HG02798 (cell line): ENCODE data around the gene TNFRSF4.

Source experiments
- ATAC-seq: cut with Tn5 transposase; IDR thresholded peaks from one replicate; pipeline ENCODE4 v1.9.1; 2021; ENCODE audit warnings: mild to moderate bottlenecking; ENCODE audit not compliant: unreplicated experiment, poor library complexity

TNFRSF4 gene

DNA sequence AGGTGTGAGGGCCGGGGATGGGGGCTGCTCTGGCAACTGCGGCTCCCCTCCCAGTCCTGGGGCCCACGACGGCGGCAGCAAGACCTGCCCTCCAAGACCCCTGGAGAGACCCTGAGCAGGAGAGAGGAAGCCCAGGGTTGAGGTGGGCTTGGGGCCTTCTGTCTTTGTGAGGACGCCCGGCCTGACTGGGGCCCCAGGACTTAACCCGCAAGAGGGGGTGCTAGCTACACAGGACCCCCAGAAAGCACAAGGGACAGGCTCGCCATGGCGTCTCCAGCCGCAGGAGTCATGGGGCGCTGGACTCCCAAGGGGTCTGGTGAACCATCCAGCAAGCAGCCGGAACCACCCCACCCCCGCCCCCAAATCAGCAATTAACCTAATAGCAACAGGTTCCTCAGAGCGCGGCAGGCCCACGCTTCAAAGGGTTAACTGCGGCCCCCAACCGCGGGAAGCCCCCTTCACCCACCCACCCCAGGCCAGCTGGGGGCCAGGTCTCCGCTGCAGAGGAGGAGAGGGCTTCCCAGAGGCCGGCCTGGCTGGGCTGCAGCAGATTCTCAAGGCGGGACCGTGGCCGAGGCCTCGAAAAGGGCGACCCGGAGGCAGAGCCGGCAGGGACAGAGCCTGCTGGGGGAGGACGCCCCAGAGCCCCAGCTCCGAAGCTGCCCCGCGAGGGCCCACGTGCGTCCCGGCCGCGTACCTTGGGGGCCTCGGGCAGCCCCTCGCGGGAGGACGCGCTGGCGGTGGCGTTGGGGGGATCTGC is 32.0 kb upstream of the TNFRSF4 start:
- no peak for ATAC-seq

DNA sequence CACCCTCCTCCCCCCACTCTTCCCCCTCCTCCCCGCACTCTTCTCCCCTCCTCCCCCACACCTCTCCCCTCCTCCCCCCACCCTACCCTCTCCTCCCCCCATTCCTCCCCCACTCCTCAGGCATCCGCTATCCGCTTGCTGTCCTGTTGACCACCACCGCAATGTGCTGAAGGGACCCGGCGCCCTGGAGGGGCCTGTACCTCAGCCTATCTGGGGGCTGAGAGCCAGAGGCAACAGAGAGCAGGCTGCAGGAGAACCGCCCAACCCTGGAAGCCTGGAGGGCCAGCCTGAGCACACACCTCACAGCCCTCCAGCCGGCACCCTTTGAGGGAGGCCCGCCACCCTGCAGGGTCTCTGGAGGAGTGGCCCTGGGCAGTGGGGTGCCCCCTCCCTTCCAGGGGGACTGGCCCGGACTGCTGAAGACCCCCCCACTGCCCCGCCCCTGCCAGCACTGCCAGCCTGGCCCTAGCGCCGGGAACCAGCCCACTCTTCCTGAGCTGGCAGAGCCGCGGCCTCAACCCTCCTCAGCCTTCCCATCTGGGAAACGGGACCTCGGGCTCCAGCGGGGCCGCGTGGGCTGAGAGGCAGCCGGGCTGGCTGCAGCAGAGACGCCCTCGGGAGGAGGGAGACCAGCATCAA is 31.3 kb upstream of the TNFRSF4 start:
- no peak for ATAC-seq

DNA sequence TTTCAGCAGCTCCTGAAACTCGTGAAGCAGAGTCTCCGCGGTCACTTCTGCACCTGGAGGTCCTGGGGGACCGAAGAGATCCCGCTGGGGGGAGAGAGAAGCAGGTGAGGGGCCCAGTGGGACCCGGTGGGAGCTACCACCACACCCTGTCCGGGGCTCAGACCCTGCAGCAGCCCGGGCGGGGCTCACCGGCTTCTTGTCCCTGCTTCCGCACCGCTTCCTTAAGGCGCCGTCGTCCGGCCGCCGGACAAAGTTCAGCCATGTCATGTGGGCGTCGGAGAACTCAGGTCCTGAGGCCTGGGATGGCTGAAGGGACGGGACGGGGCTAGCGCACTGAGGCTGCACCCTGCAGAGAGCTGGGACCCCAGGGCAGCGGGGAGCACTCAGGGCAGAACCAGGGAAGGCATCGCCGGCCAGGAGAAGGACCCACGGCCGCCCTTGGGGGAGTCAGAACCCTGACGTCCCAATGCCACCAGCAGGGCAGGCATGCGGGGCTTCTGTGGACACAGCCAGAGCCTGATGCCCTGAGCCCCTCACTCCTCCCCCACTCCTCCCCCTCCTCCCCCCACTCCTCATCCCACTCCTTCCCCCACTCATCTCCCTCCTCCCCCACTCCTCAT is 30.3 kb upstream of the TNFRSF4 start:
- ATAC-seq, result no peak

DNA sequence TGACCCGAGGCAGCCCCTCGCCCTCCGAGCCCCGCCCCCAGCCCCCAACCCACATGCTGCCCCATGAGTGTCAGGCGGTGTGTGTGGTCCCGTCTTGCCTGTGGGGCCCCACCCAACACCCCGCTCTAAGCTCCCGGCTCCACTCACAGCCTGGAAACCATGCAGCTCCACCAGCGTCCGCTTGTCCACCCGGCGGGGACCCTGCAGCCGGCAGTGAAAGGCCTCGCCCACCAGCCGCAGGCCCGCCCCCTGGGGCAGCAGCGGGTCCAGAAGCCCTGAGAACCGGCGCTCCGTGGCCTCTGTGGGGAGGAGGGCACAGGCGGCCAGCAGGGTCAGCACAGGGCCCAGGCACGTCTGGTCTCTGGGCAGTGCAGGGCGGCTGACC is 29.8 kb upstream of the TNFRSF4 start:
- ATAC-seq, result no peak

DNA sequence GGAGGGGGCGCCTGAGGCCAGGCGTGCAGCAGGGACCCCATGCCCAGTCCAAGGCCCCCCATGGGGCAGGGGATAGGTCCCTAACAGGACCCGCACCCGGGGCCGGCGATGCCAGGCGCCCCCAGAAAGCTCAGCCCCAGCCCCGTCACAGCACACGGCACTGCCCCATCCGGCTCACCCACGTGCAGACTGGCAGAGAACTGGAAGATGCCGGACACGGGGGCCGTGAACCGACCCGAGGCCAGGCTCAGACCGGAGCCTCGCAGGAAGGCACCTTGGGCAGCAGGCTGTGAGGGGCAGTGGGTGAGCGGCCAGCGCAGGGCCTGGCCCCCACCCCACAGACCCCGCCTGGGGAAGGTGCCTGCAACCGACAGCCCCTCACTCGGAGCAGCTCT is 29.3 kb upstream of the TNFRSF4 start:
- no peak for ATAC-seq

DNA sequence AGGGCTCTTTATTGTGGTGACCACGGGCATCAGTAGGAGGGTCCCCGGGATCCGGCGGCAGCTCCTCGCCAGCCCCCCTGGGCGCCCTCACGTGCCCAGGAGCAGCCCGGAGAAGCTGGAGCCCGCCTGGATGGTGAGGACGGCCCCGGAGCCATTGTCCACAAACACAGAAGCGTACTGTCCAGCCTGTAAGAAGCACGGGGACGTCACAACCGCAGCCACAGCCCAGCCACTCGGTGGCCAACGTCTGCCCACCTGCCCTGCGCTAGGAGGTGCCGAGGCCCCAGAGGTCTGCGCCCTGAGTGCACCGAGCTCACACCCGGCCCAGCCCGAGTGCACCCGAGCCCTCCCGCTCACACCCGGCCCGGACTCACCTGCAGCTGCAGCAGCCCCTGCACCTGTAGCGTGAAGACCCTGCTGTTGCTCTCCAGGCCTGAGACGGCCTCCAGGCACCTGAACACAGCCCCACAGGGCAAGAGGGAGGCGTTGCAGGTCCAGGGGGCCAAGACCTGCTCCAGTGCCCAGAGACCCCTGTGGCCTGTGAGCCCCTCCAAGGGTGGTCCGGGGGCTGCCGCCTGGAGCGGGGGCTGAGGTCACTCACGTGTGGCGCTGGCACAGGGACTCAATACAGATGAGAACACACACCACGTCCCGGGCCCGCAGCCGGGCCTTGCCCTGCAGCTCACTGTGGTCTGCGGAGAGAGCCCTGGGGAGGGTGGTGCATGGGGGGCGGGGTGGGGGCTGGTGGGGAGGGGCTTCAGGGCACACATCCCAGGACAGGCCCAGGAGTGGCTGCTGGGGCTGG is 28.7 kb upstream of the TNFRSF4 start:
- ATAC-seq, result no peak

DNA sequence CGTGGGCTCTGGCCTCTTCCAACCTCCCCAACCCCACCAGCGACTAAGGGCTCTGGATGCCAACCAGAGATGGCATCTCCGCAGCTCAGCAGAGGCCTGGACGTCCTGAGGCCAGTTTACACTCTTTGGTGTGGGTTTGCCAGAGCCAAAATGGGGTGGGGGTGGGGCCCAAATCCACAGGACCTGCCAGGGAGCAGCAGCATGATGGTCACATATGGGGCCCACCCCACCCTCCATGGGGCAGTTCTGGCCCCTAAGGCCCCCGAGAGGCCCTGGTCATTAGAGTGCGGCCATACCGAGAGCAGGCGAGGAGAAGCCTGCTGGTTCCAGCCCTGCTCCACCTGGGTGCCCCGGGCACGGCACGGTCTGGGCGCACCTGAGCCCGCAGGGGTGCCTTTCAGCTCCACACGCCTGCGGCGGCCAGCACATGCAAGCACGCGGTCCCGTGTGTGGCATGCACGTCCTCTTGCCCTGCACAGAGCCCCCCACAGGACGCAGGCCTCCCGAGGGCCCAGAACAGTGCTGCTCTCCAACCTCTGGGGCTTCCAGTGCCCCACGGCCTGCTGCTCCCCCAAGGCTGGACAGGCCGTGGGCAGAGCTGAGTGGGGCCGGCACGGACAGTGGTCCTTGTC is 27.8 kb upstream of the TNFRSF4 start:
- ATAC-seq, result no peak

DNA sequence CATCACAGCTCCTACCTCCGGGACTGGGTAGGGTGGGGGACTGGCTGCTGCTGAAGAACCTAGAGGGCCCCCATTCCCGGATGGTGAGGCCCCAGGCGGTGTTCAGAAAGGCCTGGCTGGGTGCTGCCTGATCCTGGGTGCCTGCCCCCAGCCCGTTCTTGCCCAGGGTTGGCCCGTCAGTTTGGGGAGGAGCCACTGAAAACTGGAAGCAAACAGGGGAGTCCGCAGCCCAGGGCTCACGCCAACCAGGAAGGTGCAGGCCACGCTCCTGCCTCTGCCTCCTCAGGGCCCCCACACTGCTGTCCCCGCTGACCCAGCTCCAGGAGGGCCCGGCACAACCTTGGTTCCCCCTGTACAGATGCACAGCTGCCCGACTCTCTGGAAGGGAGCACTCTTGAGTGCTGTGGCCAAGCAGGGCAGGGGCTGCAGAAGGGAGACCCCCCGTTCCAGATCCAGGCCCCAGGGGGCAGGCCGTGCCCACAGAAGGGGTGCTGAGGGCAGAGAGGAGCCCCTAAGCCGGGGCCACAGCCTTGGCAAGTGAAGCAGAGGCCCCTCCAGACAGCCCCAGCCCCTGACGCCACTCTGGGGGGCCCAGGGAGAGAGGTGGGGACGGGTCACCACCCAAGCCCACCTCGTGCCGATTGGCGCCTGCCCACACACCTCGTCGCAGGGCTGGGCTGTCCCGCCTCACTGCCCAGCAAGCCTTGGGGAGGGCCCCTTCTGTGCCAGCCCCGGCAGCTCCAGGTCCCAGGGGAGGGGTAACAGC is 27.1 kb upstream of the TNFRSF4 start:
- ATAC-seq, result no peak

DNA sequence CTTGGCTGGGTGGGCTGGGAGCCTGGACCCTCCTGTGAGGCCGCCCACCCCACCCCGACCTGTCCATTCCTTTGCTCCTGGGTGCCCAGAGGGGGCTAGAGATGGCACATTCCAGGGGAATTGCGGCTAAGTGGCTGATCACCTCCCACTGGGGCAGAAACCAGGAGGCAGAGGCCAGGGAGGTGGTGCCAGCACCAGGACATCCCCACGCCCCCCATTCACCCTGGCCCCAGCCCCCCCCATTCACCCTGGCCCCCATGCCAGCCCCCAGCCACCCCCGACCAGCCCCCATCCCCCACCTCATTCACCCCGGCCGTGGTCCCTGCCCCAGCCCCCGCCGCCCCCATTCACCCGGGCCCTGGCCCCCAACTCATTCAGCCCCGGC is 26.4 kb upstream of the TNFRSF4 start:
- no peak for ATAC-seq

DNA sequence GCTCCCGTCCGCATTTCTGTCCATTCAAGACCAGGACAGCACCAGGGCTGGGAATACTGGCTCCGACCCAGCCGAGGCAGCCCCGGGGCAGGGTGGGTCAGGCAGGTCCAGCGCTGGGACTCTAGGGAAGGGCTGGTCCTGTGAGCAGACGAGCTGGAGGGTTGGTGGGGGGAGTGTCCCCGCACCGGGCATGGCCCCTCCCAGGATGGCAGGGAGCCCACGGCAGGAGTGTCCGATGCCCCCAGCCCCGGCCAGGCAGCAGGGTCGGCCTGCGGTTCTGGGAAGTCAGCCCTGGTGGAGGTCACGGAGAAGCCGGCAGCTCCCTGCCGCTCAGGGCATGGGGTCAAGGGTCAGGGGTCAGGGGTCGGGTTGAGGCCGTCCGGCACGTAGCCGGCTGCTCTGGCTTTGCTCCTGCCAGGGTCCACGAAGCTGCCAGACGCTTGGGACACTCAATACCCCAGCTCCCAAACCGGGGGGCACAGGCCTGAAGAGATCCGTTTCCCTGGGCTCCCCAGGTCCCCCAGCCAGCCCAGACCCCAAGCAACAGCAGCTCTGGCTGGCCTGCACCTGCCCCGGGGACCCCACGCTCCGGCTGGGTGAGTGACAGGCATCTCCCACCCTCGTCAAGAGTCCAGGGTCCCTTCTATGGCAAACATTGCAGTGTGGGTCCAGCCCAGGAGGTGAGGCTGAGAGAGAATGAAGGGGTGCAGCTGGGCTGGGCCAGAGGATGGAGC is 25.8 kb upstream of the TNFRSF4 start:
- no peak for ATAC-seq

DNA sequence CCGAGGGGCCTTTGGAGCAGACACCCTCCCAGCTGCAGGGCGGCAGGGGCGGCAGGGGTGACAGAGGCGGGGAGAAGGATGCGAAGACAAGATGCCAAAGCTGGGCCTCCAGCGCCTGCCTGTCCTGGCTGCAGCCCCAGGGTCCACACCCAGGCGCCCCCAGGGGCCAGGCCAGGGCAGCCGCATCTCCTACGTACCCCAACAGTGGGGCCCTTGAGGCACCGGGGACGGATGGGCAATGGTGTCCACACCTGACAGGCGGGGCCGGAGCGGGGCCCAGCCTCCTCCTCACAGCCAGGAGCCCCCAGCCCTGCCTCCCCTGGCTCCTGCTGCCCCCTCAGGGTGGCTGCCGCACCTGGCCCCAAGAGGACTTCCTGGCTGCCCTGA is 25.3 kb upstream of the TNFRSF4 start:
- ATAC-seq, result no peak

DNA sequence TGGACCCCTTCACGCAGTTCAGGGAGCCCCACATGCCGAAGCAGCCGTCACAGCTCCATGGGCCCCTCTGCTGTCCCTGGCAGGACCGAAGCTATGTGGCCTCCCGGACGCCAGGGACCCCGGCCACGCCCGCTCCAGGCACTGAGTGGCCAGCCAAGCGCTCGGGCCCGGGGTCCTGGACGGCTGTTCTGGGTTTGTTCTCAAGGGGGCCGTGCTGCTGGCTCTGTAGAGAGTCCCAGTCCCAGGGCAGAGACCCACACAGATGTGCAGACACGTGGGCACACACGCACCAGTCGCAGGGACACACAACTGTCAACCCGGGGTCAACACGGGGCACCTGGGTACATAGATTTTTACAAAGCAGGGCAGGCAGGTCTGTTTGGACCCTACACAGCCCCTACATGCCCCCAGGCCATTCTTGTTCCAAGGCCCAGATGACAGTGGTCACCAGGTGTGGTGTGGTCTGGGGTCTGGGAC is 24.8 kb upstream of the TNFRSF4 start:
- ATAC-seq, result no peak

DNA sequence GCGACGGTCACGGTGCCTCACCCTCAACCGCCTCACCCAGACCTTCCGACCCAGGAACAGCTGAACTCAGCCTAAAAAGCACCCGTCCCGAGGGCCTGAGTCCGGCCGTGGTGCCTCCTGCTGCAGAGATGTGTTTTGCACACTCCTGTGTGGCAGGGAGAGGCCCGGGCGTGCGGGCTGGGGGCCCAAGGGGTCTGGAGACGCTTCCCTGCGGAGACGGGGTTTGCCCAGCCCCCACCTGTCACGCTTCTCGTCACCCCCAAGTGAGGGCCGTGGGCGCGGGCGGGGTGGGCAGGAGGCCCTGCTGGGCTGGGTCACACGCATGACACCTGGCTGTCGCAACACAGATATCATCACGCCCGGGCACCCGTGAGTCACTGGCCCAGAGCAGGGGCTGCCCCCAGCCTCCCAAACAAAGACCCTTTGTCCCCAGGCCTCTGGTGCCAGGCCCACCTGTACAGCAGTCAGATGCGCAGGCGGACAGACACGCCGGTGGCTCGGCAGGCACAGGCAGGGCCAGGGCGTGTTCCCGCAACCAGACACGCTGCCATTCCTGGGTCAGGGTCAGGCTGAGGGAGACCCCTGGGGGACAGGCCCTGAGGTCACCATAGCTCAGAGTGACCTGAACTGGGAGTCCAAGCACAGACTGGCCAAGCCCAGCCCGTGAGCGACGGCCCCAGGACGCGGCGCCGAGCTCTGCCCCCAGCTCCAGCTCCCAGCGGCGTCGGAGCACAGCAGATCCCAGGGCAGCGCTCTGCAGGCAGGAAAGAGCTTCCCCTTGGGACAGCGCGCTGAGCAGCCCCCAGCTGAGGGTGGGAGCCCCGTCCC is 24.1 kb upstream of the TNFRSF4 start:
- ATAC-seq, result no peak

DNA sequence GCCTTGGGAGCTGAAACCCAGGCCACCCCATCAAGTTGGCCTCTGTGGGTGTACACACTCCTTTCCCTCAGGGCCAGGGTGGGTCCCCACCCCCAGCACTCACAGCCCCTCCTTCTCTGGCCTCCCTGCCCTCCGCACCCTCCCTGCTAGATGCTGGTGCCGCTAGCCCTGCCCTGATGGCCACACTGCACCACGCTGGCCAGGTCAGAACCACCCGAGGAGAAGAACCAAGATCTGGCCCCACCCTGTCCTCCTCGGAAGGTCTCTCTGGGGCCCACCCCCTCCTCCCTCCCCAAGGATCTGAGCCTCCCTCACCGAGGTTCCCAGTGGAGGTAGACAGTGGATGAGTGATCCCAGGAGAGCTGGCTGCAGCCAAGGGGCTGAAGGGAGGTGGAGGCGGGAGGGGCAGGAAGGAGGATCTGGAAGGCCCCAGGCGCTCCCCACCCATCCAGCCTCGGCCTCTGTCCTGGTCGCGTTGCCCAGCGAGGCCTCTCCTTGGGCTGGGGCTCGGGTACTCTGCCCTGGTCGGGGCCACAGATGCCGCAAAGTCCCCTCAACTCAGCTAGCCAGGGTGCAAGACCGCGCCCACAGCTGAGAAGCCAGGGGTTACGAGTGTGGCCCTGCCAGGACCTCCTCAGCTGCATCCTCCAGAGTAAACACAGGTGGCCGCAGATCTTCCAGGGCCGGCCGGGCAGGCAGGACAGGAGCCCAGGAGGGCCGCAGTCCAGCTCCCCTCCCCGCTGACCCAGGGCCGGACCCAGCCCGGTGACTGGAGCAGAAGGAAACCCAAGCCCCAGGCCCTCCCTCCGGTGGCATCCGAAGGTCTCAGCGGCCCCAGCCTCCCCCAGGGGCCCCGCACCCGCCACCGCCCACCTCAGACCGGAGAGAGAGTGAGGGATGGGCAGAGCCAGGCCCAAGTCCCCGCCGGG is 23.3 kb upstream of the TNFRSF4 start:
- no peak for ATAC-seq

DNA sequence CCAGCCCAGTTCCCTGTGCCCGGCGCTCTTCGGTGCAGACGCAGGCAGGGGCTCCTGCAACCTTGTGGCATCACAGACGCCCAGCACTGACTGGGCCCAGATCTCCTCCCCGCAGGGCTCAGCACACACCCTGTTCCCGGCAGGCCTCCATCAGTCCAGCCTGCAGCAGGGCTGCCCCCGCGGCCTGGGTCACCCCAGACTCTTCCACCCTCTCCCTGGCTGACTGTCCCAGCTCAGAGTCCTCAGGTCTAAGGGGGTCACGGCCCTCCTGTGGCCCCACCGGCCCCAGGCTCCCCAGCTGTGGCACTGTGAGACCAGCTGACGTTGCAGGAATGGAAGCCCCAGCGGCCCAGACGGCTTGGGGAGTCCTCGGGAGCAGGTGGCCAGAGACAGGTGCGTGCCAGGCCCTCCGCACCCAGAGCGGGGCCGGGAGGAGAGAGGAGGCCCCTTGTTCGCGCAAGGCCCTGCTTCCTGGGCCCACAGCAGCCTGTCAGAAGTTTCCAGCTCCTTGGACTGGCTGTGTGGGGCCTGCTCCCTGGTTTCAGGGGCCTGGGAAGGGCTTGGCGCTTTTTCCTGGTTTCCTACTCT is 22.3 kb upstream of the TNFRSF4 start:
- ATAC-seq, result no peak

DNA sequence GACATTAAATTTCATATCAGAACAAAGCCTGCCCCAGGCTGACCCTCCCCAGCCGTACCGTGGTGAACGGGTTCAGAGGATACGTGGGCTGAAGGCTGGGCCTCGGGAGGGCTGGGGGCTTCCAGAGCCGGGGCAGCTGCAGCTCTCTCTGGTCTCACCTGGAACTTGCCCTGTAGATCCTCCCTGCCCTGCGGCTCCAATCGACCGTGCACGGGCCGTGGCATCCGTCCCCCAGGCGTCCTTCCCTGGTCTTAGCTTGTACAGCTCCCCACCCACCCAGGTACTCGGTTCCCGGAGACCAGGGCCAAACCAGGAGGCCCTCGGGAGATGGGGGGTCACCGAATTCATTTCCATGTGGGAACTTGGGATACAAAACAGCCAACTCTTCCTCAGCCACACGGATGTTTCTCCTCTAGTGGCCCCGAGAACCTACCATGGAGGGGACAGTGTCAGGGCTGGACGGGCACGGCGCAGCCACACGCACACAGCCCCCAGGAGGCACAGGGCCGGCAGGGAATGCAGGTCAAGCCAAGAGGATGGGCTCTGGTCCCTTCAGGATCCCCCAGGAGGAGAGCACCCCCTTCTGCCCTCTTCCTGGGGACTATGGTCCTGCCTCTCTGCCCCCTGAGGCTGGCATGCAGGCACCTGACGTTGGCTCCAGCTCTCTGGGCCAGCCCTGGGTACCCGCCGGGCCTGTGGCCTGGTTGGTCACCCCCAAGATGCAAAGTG is 21.2 kb upstream of the TNFRSF4 start:
- no peak for ATAC-seq
